ENCODE measurements around the gene CD48. TPM values are rescaled to one million over a fixed set of nuclear protein-coding genes. Genes with fewer than 3 reads are reported as not detected.

CD48 gene
- total RNA-seq = 1.1 TPM

GRCh38 chr1:160711602-160712311 is at the start of gene CD48:
TSS of gene CD48 (minus strand) at chr1:160711822. CDS start at chr1:160711763, 59 bp downstream.
- DNase-seq = no peak

- no peak for DNase-seq
These were observed 49.4 kb upstream of the CD48 start for GRCh38 chr1:160761046-160761445.

GRCh38 chr1:160759740-160760139 is 48.1 kb upstream of the CD48 start:
- DNase-seq = no peak

DNA sequence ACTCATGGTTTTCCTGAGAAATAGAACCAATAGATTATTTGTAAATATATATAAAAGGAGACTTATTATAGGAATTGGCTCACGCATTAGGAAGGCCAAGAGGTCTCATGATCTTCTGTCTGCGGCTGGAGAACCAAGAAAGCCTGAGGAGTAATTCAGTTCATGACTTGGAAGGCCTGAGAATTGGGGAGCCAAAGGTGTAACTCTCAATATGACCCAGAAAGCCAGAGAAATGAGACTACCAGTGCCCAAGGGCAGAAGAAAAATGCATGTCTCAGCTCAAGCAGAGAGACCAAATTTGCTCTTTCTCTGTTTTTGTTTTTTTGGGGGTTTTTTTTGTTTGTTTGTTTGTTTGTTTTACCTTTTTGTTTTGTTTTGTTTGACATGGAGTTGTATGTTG is 46.9 kb upstream of the CD48 start:
- DNase-seq = no peak

DNA sequence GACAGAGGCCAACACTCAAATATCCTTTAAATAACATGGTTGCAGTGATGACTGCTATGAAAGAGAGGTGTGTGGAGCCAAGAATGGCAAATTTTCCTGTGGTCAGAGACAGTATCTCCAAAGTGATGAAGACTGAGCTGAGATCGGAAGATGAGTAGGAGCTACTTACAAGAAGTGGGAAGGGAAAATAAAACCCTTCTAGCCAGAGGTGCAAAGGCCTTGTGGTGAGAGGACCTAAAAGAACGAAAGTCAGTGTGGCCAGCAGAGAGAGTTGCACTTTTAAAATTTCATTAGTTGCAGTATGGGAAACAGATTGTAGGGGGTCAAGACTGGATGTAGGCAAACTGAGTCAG is 45.2 kb upstream of the CD48 start:
- no peak for DNase-seq

DNA sequence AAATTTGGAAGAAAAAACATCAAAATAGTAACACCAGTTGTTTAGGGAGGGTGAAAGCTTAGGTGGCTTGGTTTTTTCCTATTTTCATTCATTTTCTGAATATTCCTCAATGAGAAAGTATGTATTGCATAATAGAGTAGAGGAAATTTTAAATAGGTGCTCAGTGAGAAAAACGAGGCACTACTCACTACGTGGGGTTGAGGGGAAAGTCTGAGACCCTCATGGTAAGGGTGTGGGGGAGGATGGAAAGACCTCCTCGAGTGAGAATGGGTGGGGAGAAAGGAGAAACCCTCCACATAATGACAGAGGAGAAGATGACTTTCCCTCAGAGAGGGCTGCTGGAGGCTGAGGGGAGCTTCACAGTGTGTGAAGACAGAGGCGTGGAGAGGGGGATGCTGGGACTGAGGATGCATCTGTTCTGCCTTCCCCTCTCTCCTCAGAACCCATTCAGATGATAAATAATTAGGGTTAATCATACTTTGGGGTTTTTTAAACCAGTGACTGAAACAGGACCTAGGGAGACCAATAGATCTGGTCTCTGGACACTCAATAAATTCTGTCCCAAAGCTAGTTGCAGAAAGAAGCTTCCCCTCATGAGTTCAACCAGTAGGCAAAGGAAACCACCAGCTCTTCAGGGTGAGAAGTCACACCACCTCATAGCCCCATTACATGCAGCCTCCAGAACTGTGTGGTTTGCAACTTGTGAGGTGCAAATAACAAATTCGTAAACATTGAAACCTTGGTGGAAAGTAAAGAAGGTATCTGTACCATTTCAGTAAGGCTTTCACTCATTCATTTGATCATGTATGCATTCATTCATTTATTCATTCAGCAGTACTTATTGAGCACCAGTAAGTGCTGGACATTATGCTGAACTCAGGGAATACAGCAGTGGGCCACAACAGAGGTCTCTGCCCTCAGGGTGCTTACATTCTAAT is 44.6 kb upstream of the CD48 start:
- no peak for DNase-seq

DNA sequence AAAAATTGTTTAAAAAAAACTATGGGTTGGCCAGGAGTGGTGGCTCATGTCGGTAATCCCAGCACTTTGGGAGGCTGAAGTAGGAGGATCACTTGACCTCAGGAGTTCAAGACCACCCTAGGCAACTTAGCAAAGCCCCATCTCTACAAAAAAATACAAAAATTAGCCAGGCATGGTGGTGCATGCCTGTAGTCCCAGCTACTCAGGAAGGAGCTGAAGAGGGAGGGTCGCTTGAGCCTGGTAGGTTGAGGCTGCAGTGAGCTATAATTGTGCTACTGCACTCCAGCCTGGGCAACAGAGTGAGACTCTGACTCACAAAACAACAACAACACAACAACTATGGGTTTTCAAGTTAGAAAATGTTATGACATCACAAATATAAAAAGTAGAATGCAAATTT is 43.8 kb upstream of the CD48 start:
- no peak for DNase-seq

GRCh38 chr1:160753594-160753993 is 42.0 kb upstream of the CD48 start:
- no peak for DNase-seq

DNA sequence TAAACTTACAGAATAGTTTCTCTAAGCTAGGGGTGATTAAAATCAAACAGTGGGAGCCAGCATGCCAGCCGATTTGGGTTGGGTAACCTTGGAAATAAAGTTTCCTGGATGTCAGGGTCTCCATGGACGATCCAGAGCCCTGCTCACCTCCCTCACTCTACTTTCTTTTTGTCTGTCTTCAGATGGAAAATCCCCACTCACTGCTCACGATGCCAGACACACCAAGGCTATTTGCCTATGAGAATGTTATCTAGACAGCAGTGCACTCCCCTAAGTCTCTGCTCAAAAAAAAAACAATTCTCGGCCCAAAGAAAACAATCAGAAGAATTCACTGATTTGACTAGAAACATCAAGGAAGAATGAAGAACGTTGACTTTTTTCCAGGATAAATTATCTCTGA is 41.3 kb upstream of the CD48 start:
- no peak for DNase-seq

DNA sequence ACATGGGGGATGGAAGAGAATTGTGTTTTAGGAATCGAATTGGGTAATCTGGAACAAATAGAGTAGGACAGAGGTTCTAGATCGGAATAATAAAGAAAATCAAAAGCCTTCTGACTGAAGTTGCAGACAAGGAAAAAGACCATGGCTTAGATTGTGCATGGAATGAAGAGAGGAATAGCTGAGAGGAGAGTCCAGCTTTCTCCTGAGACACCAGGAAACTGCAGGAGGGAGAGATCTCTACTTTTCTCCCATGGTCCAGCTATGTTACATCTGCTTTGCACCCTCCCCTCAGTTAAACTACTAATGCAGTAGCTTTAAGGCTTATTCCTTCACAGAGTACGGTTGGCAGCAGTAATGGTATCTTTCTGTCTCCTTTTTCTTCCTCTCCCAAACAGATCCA is 40.8 kb upstream of the CD48 start:
- DNase-seq = no peak

- DNase-seq = no peak
These were observed 39.0 kb upstream of the CD48 start for GRCh38 chr1:160750608-160751007.

DNA sequence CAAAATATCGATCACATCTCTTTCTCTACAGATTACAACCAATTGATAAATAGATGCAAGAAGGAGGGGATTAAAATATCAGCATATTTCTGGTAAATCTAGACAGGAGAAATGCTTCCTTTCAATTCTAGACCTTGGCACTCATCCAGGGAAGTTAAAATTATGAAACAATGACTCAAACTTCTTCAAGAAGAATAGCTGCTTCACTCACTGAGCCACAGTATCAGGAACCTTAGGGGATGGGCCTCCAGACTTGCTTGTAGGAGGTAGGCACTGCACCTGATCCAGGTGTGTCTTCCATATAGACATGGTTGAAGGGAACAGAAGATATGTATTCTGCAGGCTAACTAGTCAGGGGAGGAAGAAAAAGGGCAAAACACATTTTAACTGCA is 37.3 kb upstream of the CD48 start:
- no peak for DNase-seq

DNA sequence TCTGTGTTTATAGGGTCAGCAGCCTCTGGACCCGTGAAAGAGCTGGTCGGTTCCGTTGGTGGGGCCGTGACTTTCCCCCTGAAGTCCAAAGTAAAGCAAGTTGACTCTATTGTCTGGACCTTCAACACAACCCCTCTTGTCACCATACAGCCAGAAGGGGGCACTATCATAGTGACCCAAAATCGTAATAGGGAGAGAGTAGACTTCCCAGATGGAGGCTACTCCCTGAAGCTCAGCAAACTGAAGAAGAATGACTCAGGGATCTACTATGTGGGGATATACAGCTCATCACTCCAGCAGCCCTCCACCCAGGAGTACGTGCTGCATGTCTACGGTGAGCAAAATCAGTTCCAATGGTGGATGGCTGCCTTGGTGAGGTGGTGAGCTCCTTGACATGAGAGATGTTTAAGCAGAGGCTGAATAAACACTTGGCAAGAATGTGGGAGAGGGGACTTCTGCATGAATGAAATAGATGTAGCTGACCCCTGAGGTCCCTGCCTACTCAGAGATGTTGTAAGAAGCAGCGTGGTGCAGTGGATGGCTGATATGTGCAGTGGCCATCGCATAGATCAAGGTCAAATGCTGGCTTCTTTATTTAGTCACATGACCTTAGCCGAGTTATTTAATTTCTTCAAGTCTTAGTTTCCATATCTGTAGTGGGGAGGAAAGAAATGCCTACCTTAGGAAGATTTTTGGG is 36.7 kb upstream of the CD48 start:
- DNase-seq = no peak

DNA sequence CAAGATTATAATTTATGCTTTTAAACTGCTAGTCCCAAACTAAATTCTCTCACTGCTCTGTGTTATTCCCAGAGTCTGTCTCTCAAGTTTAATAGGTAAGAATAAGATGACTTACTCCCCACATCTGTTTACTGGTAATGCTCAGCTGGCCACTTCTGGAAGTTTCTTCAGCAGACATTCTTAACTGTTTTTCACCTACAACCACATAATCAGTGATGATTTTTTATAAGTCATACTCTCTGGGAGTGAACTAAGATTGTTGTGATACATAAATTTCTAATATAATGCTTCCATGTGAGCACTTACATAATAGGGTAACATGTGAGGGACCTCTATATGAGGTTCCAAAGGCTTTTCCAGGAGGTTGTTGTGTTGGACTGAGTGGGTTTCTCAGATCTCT is 36.1 kb upstream of the CD48 start:
- no peak for DNase-seq

DNA sequence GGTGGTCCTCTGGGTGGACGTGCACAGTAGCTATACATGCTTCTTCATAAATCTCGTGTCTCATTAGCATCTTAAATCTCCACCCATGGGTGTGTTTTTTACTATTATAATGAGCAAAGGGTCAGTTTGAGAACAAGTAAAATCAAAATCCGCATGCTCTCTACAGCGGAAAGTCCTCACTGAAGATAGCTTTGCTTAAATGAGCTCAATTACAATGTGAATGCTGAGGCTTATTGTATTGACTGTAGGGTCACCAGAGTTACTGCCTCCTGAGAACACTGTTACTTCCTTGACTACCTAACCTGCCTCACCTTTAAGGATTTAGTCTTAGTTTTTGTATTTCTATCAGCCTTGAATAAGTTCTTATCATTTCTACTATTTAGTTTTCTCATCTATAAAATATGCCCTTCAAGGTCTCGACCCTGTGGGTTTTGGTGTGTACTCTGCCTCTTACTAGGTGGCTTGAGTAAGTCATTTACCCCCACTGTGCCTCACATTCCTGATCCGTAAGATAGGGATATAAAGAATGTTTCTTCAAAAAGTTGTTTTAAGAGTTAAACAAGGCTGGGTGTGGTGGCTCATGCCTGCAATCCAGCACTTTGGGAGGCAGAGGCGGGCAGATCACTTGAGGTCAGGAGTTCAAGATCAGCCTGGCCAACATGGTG is 35.3 kb upstream of the CD48 start:
- DNase-seq = no peak

GRCh38 chr1:160745551-160745950 is 33.9 kb upstream of the CD48 start:
- no peak for DNase-seq

DNA sequence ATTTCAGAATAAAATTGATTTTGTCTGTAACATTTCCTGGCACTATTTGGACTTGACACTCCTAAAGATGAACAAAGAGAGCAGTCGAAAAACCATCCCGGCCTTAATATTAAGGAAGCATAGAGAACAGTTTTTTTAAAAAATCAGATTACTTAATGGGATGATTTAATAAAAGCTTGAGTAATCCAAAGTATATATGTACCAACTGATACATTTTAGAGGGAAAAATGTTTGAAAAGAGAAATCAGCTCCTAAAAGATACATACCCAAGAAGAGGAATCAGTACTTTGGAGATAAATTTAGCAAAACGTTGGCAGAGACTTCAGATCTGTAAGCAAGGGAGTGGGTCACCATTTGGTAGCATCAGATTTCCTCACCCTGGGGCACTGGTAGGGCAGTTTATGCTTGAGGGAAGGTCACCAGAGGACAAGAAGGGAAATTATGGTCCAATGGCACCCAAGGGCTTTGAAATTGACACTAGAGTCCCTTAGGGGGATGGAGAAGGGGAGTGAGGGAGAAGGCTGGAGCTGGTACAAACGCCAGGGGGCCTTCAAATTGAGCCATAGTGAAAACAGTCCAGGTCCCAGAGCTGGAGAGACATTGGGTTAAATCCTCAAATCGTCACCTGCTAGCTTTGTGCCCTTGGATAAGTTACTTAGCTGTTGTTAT is 33.4 kb upstream of the CD48 start:
- no peak for DNase-seq

DNA sequence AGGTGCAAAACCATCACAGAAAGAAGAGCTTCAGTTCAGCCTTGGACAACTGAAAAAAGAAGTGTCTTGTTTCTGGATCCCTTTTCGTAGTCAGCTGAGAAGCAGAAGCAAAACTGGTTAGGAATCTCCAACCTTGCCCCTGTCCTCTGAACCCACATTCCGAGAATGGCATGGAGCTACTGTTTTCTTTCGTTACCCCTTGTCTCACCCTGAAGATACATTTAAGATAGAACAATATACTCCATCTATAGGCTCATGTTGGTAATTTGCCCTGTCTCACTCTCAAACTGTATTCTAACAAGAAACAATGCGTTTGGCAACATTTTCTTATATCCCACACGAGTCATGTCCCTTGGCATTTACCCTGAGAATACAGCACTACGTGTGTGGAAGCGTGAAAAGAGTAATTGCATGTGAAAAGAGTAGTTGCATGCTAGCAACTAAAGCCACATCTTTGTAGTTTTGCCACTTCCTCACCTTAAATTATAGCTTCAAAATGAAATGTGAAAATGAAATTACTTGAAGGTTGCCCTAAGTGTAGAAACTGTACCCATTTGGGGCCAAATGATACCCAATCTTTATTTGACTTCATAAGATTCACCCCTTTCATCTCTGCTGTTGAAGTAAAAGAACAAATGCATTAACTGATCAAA is 32.7 kb upstream of the CD48 start:
- no peak for DNase-seq

DNA sequence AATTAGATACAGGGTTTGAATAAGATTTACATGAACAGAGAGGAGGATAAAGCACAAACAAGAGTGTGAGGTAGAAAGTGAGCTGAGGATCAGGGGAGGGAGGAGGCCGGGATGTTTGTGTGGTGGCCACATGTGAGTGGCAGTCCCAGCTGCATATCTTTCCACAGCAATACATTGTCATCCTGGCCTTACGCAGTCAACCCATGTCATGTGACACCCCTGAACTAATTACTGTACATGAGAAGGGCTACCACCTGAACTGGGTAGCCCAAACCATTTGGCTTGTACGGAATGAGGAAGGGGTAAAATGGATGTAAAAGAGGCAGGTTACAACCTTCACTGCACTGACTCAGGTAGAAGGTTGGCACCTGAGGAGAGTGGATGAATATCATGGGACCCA is 31.6 kb upstream of the CD48 start:
- DNase-seq = no peak

- no peak for DNase-seq
These were observed 31.0 kb upstream of the CD48 start for GRCh38 chr1:160742428-160743127.
